K562 (cell line): ENCODE data around the gene PPP4R4.

Experiments used
- EZH2 ChIP-seq: IDR thresholded peaks from 2 replicates; pipeline ENCODE4 v1.6.1; 2012; ENCODE audit warnings: low read depth, mild to moderate bottlenecking, inconsistent platforms, low read length, borderline replicate concordance
- POLR2AphosphoS5 ChIP-seq: IDR thresholded peaks from 2 replicates; pipeline ENCODE4 v1.6.1; 2011; ENCODE audit warnings: mild to moderate bottlenecking, low read depth, low read length, moderate library complexity; ENCODE audit not compliant: control insufficient read depth, insufficient read depth

DNA sequence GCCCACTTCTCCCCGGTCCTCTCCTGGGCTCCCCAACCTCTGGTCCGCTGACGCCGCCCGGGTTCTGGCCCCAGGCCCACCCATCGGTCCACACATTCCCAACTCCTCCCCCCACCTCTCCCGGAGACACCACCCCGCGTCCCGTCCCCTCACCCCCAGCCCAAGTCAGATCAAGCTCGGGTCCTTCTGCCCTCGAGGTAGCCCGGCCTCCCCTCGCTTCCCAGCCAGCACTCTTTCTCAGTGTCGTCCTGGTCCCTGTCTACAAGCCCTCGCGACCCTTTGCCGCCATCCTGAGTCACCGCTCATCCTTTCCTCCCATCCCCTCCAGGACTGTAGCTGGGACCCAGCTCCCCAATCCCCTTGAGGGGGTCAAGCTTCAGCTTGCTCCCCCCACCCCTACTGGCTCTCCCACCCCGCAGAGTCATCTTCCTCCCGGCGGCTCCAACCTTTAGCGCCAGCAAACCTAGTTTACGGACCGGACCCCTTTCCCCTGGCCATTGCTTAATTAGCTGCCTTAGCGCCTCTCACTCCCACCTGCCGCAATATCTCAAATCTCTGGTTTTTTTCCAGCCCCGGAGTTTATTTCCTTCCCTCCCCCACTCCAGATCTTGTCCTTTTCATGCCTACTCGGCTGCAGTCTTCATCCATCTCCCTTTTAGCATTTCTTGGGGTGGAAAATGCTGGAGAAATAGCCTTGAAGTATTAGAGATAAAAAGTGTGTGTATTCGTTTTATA, 1.1 kb downstream of the PPP4R4 start:
- TF ChIP-seq POLR2AphosphoS5 (no peak), EZH2 (no peak)
